HG03280 (cell line): ENCODE results near the gene TLK1.
A peak's percentile ranks its signal among the peaks of the same experiment; 100 is the strongest.

Source experiments
- ATAC-seq: cut with Tn5 transposase; IDR thresholded peaks from one replicate; pipeline ENCODE4 v1.9.1; 2021; ENCODE audit warnings: mild to moderate bottlenecking, moderate library complexity; ENCODE audit not compliant: unreplicated experiment

TLK1 gene

GRCh38 chr2:170969872-170970496 is 190.7 kb downstream of the TLK1 start:
- ATAC-seq, result no peak

- no peak for ATAC-seq
Observed at GRCh38 chr2:170969030-170969429, 191.7 kb downstream of the TLK1 start.

- no peak for ATAC-seq
Observed at GRCh38 chr2:170968205-170969003, 192.3 kb downstream of the TLK1 start.

- ATAC-seq, result no peak
Observed at GRCh38 chr2:170967553-170967952, 193.1 kb downstream of the TLK1 start.

- no peak for ATAC-seq
Observed at GRCh38 chr2:170966648-170967396, 193.9 kb downstream of the TLK1 start.

- no peak for ATAC-seq
Observed at GRCh38 chr2:170965446-170966225, 195.1 kb downstream of the TLK1 start.

GRCh38 chr2:170963386-170963785 is 197.3 kb downstream of the TLK1 start:
- ATAC-seq, result no peak

- ATAC-seq, result no peak
Observed at GRCh38 chr2:170953941-170954340, 206.8 kb downstream of the TLK1 start.

GRCh38 chr2:170950221-170950761 is 210.4 kb downstream of the TLK1 start:
- peak; percentile 81 for ATAC-seq

GRCh38 chr2:170949415-170949814 is 211.3 kb downstream of the TLK1 start:
- ATAC-seq, result no peak

GRCh38 chr2:170944545-170944944 is 216.1 kb downstream of the TLK1 start:
- ATAC-seq, result no peak

- ATAC-seq, result no peak
Observed at GRCh38 chr2:170943596-170943995, 217.1 kb downstream of the TLK1 start.

GRCh38 chr2:170943041-170943440 is 217.7 kb downstream of the TLK1 start:
- no peak for ATAC-seq

- ATAC-seq, result no peak
Observed at GRCh38 chr2:170942615-170943014, 218.1 kb downstream of the TLK1 start.
